ENCODE results near the gene TMEM14B. TPM values are rescaled to one million over a fixed set of nuclear protein-coding genes. Genes with fewer than 3 reads are reported as not detected.

The TMEM14B gene
- total RNA-seq, 1 experiment from 2014 or later = 90.7 TPM

DNA sequence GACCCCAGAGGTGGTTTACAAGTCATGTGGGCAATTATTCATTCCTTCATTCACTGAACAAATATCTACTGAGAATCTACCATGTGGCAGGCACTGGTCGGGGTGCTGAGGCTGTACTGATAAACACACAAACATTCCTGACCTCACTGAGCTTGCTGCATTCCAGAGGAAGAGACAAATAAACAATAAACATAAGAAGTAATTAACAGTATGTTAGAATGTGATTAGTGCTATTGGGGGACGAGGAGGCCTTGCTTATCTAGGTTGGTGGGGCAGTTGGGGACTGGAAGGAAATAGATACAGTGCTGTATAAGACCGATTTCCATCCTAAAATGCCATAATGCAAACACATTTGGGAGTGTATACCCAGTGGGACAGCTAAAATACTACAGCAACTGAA, 46.6 kb downstream of the TMEM14B start:
- BruUV-seq (replicated peaks) = no TSS peak
- no peaks in the 10 kb centered on the region for H3K36me3 ChIP-seq (ENCODE audit: insufficient read depth, low read length, poor library complexity, severe bottlenecking)
- H3K4me3 ChIP-seq (ENCODE audit: low read depth, low read length, poor library complexity, severe bottlenecking) = no peak overlapping the region
- H3K27ac ChIP-seq (ENCODE audit: low read depth, low read length, poor library complexity, severe bottlenecking) = no peak overlapping the region
- H3K4me1 ChIP-seq (ENCODE audit: insufficient read depth, low read length, poor library complexity, severe bottlenecking) = no peaks in the 10 kb centered on the region
- TF ChIP-seq CTCF (conservative IDR thresholded peaks at IDR 0.05; ENCODE audit: low read depth, low read length) (no peak), EZH2 (IDR thresholded peaks at IDR 0.05; ENCODE audit: borderline replicate concordance, low read depth, low read length, poor library complexity, severe bottlenecking) (no peak)
- CTCF ChIA-PET = no interaction called here
- no peak for DNase-seq (ENCODE audit: low spot score)
- no peaks in the 10 kb centered on the region for H3K27me3 ChIP-seq (replicated peaks; ENCODE audit: insufficient read depth, low read depth, low read length, poor library complexity)
- POLR2A ChIA-PET (ENCODE audit: low non-redundant PET) = no interaction called here
- no peaks in the 10 kb centered on the region for H3K9me3 ChIP-seq (ENCODE audit: low read depth, low read length, poor library complexity, severe bottlenecking)
- intact Hi-C loops (cut with micrococcal nuclease; ENCODE audit: unreplicated experiment) = no loop called here

DNA sequence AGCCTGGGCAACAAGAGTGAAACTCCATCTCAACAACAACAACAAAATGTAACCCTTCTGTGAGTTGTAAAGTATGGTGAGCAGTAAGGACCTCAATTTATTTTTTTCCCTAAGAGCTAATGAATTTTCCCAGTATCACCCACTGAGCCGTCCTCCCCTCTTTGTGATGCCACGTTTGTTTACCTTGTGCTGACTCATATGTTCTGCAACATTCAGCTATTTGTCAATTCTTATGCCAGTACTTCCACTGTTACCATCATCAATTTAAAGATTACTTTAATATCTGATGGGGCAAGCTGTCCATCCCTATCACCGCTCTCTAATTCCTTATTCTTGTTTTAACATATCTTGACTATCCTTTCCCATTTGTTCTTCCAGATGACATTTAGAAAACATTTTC, 53.2 kb downstream of the TMEM14B start:
- BruUV-seq (replicated peaks) = no TSS peak
- DNase-seq (ENCODE audit: low spot score) = no peak
- H3K36me3 ChIP-seq (ENCODE audit: insufficient read depth, low read length, poor library complexity, severe bottlenecking) = no peaks in the 10 kb centered on the region
- no peaks in the 10 kb centered on the region for H3K9me3 ChIP-seq (ENCODE audit: low read depth, low read length, poor library complexity, severe bottlenecking)
- H3K27ac ChIP-seq (ENCODE audit: low read depth, low read length, poor library complexity, severe bottlenecking) = no peak overlapping the region
- TF ChIP-seq CTCF (conservative IDR thresholded peaks at IDR 0.05; ENCODE audit: low read depth, low read length) = no peak
- TF ChIP-seq EZH2 (IDR thresholded peaks at IDR 0.05; ENCODE audit: borderline replicate concordance, low read depth, low read length, poor library complexity, severe bottlenecking) = no peak
- H3K27me3 ChIP-seq (replicated peaks; ENCODE audit: insufficient read depth, low read depth, low read length, poor library complexity) = no peaks in the 10 kb centered on the region
- H3K4me1 ChIP-seq (ENCODE audit: insufficient read depth, low read length, poor library complexity, severe bottlenecking) = no peaks in the 10 kb centered on the region
- ChIA-PET POLR2A (ENCODE audit: low non-redundant PET) (no interaction called here), CTCF (no interaction called here)
- intact Hi-C loops (cut with micrococcal nuclease; ENCODE audit: unreplicated experiment) = loop anchor here (1.0 kb wide), 2 partner anchors 291 to 323 kb away; no protein-coding TSS in a partner anchor
- H3K4me3 ChIP-seq (ENCODE audit: low read depth, low read length, poor library complexity, severe bottlenecking) = no peak overlapping the region

- BruUV-seq (replicated peaks) = no TSS peak
- Histone ChIP-seq H3K27me3 (replicated peaks; ENCODE audit: insufficient read depth, low read depth, low read length, poor library complexity) (no peaks in the 10 kb centered on the region), H3K4me3 (ENCODE audit: low read depth, low read length, poor library complexity, severe bottlenecking) (no peak overlapping the region), H3K36me3 (ENCODE audit: insufficient read depth, low read length, poor library complexity, severe bottlenecking) (no peaks in the 10 kb centered on the region), H3K4me1 (ENCODE audit: insufficient read depth, low read length, poor library complexity, severe bottlenecking) (no peaks in the 10 kb centered on the region), H3K27ac (ENCODE audit: low read depth, low read length, poor library complexity, severe bottlenecking) (no peak overlapping the region), H3K9me3 (ENCODE audit: low read depth, low read length, poor library complexity, severe bottlenecking) (no peaks in the 10 kb centered on the region)
- peak; percentile 64 for DNase-seq (ENCODE audit: low spot score)
- intact Hi-C loops (cut with micrococcal nuclease; ENCODE audit: unreplicated experiment) = loop anchor here (1.0 kb wide), 2 partner anchors 291 to 323 kb away; no protein-coding TSS in a partner anchor
- ChIA-PET CTCF (interaction anchor here (0.6 to 1.1 kb wide), 2 partner anchors 268 to 375 kb away, joined by 3 to 4 read pairs; no protein-coding TSS in a partner anchor), POLR2A (ENCODE audit: low non-redundant PET) (no interaction called here)
- TF ChIP-seq CTCF (conservative IDR thresholded peaks at IDR 0.05; ENCODE audit: low read depth, low read length) (peak; percentile 99), EZH2 (IDR thresholded peaks at IDR 0.05; ENCODE audit: borderline replicate concordance, low read depth, low read length, poor library complexity, severe bottlenecking) (no peak)
Measured at GRCh38 chr6:10801224-10801848, 53.7 kb downstream of the TMEM14B start.

Other genes with a start within 250 kb of the TMEM14B start
- 0.28 and 0.70 TPM in 2 replicates for gene GCNT2, start 226.5 kb upstream of the TMEM14B start, total RNA-seq (2021)
- gene C6orf52, start 53.2 kb upstream of the TMEM14B start, total RNA-seq (2021) = 0.69 and 1.9 TPM in 2 replicates
- 34.4 and 41.6 TPM in 2 replicates for gene PAK1IP1, start 52.8 kb upstream of the TMEM14B start, total RNA-seq (2021)
- 68.3 and 75.1 TPM in 2 replicates for gene TMEM14C, start 24.7 kb upstream of the TMEM14B start, total RNA-seq (2021)
- gene MAK, start 90.7 kb downstream of the TMEM14B start, total RNA-seq (2021) = 0.06 and 0.24 TPM in 2 replicates
- not detected in 2 replicates for gene GCM2, start 134.2 kb downstream of the TMEM14B start, total RNA-seq (2021)
- 7.5 and 9.7 TPM in 2 replicates for gene SYCP2L, start 139.2 kb downstream of the TMEM14B start, total RNA-seq (2021)